Right renal cortex interstitium (tissue), 3 donors: ENCODE results near the gene ANKRD42. TPM values are rescaled to one million over a fixed set of nuclear protein-coding genes. Genes with fewer than 3 reads are reported as not detected.
"Not testable (repeated sequence)": the region's sequence is repeated elsewhere in the genome, so short reads cannot be mapped to it uniquely, and the experiment has no call there.

Experiments used
- DNase-seq, 3 donors: peaks; one replicate each; pipeline ENCODE4 v3.0.0-alpha.2; 2013; ENCODE audit warnings: low read depth in 3 of 3, low spot score in 2 of 3
- polyA plus RNA-seq, 3 donors: library from polyadenylated mRNA; unstranded; fragments of 120-200 nt; gene quantifications; one replicate each; pipeline ENCODE4 v1.2.1, GENCODE V29; 2013; ENCODE audit not compliant: insufficient read length in 3 of 3

Gene ANKRD42
- polyA plus RNA-seq, 3 donors: 18.1 to 22.1 (median 21.1) TPM

GRCh38 chr11:83170865-83171264 lies 22.6 kb upstream of the ANKRD42 start:
- no peak for DNase-seq

GRCh38 chr11:83172551-83172950 lies 21.0 kb upstream of the ANKRD42 start:
- no peak for DNase-seq

GRCh38 chr11:83174008-83174407 lies 19.5 kb upstream of the ANKRD42 start:
- DNase-seq: no peak

GRCh38 chr11:83175815-83176214 lies 17.7 kb upstream of the ANKRD42 start:
- DNase-seq: no peak

GRCh38 chr11:83181815-83182214 lies 11.7 kb upstream of the ANKRD42 start:
- DNase-seq: no peak

- no peak for DNase-seq
These were observed 7.7 kb upstream of the ANKRD42 start for GRCh38 chr11:83185767-83186166.

GRCh38 chr11:83187465-83187864 lies 6.0 kb upstream of the ANKRD42 start:
- DNase-seq: no peak

GRCh38 chr11:83191491-83191890 lies 2.0 kb upstream of the ANKRD42 start:
- DNase-seq: no peak

- no peak for DNase-seq
These were observed 1.5 kb upstream of the ANKRD42 start for GRCh38 chr11:83191986-83192385.

GRCh38 chr11:83192606-83193245 lies 786 bp upstream of the ANKRD42 start:
- no peak for DNase-seq

GRCh38 chr11:83194281-83195142 lies 1.0 kb downstream of the ANKRD42 start:
- peak in 2 of 3 donors; percentile 43 to 45 for DNase-seq

GRCh38 chr11:83195143-83195466 lies 1.6 kb downstream of the ANKRD42 start:
- no peak for DNase-seq

- no peak for DNase-seq
These were observed 2.1 kb downstream of the ANKRD42 start for GRCh38 chr11:83195649-83196048.

- no peak for DNase-seq
These were observed 6.5 kb downstream of the ANKRD42 start for GRCh38 chr11:83200035-83200434.

- DNase-seq: no peak
These were observed 12.2 kb downstream of the ANKRD42 start for GRCh38 chr11:83205608-83206185.

- no peak for DNase-seq
These were observed 12.7 kb downstream of the ANKRD42 start for GRCh38 chr11:83206221-83206620.

- not testable (repeated sequence) for DNase-seq
These were observed 13.4 kb downstream of the ANKRD42 start for GRCh38 chr11:83206771-83207382.

GRCh38 chr11:83219095-83219494 lies 25.6 kb downstream of the ANKRD42 start:
- DNase-seq: no peak

- no peak for DNase-seq
These were observed 26.7 kb downstream of the ANKRD42 start for GRCh38 chr11:83220260-83220659.

GRCh38 chr11:83221694-83222093 lies 28.2 kb downstream of the ANKRD42 start:
- no peak for DNase-seq

GRCh38 chr11:83222499-83222898 lies 29.0 kb downstream of the ANKRD42 start:
- no peak for DNase-seq
